ENCODE measurements around the gene PIH1D1.

GRCh38 chr19:49428547-49429451 is 22.8 kb downstream of the PIH1D1 start:
- no peak for TF ChIP-seq EZH2phosphoT487 (IDR thresholded peaks at IDR 0.05; ENCODE audit: unreplicated experiment)
- TF ChIP-seq CTCF (conservative IDR thresholded peaks at IDR 0.05; ENCODE audit: low read depth in 2 of 2), result no peak
- no peak for TF ChIP-seq POLR2AphosphoS5 (IDR thresholded peaks at IDR 0.05; ENCODE audit: low read depth)

All from GM23338 (cell line).